Forelimb muscle (tissue), 1 donor: ENCODE data around the gene IGSF21. TPM values are rescaled to one million over a fixed set of nuclear protein-coding genes. Genes with fewer than 3 reads are reported as not detected.
A peak's percentile ranks its signal among the peaks of the same experiment; 100 is the strongest.

Experiments
- DNase-seq: peaks from one replicate; pipeline ENCODE4 v3.0.0-alpha.2; 2013; ENCODE audit warnings: low read depth
- polyA plus RNA-seq: library from polyadenylated mRNA; unstranded; fragments of 120-200 nt; gene quantifications from one replicate; pipeline ENCODE4 v1.2.1, GENCODE V29; 2013; ENCODE audit not compliant: insufficient read length

IGSF21 gene
- polyA plus RNA-seq, 1 donor, result 0.62 TPM

DNA sequence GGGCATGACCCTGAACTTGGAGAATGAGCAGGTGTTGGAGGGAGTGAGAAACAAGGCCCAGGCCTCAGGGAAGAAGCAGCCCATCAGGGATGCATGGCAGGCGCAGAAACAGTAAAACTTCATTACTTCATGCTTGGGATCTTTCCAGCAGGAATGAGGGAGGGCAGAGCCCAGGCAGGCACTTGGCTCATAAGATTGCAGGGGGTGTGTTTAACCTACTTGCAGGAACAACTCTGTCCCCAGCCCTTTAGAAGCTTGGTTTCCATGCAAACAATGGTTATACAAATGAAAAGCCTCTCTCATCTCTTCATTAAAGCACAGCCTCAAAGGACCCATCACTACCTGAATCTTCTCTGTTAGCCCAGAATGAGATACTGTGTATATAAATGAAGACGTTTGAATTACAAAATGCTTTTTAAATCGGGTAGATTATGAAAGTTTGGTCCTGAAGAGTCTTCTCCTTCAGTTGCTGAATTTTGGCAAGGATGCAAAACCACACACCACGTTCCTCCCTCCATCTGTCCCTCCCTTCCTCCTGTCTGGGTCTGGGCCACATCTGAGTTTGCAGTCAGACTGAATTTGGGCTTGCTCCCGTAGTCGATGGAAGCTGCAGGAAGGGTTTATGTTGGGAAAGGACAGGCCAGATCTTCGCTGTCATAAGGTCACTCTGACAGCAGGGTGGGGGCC lies 218.8 kb downstream of the IGSF21 start:
- peak; percentile 19 for DNase-seq

- no peak for DNase-seq
Observed at GRCh38 chr1:18327650-18328049, 220.1 kb downstream of the IGSF21 start.

DNA sequence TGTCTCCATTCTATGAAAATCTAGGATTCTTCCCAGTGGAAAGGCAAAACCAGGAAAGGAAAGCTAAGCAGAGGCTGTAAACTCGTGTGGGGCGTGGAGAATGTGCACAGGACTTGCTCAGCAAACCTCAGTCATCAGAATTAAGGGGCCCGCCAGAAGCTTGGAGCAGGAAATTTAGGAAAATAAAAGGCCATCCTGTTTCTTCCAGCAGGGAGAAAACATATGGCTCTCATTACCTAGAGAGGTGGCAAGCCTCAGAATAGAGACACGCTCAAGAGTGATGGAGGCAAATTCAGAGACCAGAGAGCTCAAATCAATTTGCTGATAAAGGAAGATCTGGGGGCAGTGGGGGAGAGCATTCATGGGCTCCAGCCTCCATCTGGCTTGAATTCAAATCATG lies 221.2 kb downstream of the IGSF21 start:
- DNase-seq, result no peak

DNA sequence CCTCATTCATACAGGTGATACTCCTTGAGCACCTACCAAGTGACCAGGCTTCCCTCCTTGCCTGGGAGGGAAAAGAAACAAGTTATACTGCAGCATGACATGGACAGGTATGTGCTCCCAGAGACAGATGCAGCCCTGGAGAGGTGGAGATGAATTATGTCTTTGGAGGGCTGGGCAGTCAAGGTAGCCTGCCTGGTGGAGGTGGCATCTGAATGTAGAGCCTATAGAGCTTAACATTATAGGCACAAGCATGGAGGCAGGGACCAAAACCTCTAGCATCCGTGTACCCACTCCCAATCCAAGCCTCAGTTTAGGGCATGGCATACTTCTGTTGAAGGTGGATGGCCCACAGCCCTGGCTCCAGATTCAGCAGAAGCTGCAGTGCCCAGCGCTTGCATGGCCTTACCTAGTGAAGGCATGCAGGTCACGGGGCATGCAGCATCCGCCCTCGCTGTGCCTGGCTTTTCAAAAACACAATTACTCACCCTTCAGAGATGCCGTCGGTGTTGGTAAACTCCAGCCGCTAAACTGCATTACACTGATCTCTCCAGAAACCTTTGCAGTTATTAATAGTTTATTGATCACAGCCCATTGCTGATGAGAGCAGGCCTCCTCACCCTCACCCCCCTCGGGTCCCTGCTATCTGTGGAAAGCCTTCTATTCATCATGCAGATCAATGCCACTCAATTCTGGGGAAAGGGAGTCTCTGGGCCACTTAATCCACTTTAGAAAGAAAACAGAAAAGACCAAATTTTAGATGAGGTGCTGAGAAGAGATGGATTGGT lies 222.1 kb downstream of the IGSF21 start:
- no peak for DNase-seq

GRCh38 chr1:18332576-18332975 lies 225.0 kb downstream of the IGSF21 start:
- DNase-seq, result no peak

DNA sequence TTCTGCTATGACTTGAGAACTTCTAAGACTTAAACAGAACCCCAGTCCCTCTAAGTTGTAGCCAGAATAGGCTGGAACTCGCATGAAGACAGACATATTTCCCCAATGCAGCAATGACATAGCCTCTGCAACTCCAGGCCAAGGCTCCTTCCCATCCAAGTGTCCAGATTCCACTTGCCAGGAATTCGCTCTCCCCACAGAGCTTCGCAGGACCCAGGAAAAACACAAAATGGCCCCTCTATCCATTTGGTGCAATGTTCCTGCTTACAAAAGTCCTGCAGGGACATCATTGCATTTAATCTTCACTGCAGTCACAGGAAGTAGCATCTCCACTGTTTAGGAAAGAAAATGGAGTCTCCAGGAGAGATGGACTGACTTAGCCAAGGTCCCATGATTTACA lies 225.6 kb downstream of the IGSF21 start:
- no peak for DNase-seq

- no peak for DNase-seq
Observed at GRCh38 chr1:18336801-18337200, 229.2 kb downstream of the IGSF21 start.

GRCh38 chr1:18337757-18338156 lies 230.2 kb downstream of the IGSF21 start:
- no peak for DNase-seq

- no peak for DNase-seq
Observed at GRCh38 chr1:18339161-18339560, 231.6 kb downstream of the IGSF21 start.

- no peak for DNase-seq
Observed at GRCh38 chr1:18340158-18340764, 232.7 kb downstream of the IGSF21 start.

DNA sequence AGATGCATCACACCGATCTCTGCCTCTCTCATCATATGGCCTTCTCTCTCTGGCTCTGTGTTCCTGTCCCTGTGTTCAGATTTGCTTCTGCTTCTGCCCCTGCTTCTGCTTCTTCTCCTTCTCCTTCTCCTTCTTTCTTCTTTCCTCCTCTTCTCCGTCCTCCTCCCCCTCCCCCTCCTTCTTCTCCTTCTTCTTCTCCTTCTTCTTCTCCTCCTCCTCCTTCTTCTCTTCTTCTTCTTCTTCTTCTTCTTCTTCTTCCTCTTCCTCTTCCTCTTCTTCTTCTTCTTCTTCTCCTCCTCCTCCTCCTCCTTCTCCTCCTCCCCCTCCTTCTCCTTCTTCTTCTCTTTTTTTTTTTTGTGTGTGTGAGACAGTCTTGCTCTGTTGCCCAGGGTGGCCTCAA lies 233.2 kb downstream of the IGSF21 start:
- no peak for DNase-seq

GRCh38 chr1:18341291-18342069 lies 233.9 kb downstream of the IGSF21 start:
- DNase-seq, result no peak

- DNase-seq, result no peak
Observed at GRCh38 chr1:18342744-18343143, 235.1 kb downstream of the IGSF21 start.

GRCh38 chr1:18343581-18343980 lies 236.0 kb downstream of the IGSF21 start:
- DNase-seq, result no peak

DNA sequence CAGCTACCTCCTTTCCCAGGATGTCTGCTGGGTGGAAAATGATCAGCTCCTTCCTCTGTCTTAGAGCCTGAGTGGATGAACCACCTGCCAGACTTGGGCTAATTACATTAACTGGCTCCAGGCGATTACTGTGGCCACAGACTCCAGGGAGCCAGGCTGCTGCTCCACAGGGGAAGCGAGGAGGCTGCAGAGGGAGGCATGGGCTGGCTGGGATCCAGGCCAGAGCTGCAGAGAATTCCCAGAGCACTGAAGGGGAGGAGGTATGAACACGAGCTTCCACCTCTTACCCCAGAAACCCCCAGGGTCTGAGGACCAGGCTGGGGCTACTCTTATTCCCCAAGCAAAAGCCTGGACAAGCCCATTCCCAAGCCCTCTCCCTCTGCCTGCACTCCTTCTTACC lies 237.2 kb downstream of the IGSF21 start:
- no peak for DNase-seq

DNA sequence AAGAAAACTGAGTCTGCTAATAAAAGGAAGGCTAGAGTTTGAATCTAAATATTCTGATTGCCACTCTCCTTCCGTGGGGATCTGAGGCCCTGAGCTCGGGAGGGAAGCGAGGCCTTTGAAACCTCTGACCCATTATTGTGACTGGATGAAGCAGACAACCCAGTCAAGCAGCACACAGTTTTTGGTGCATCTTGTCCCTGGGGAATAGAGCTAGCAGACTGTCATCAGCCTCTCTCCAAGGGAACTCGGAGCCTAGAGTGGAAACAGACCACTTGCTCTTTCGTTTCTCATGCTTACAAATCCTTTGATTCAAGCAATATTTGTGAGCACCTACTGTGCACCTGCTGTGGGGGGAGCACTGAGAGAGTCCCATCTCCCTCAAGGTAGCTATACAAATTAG lies 240.0 kb downstream of the IGSF21 start:
- DNase-seq, result no peak

DNA sequence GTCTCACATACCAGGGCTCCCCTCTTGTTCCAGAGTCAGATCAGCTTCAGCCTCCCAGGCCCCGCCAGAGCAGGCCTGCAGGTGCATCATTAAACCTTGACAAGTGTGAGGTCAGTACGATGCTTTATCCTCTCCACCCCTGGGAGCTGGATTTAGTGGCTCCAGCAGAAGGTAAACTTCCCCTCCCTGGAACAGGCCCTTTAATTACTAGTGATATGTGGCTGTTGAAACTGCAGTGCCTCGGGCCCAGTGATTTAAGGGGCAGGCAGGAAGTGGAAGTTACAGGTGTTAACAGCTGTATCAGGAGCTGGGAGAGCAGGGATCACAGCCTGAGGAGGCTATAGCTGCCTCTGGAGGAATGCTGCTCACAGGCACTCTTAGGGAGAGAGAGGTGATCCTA lies 240.8 kb downstream of the IGSF21 start:
- no peak for DNase-seq

- DNase-seq, result no peak
Observed at GRCh38 chr1:18350747-18351146, 243.1 kb downstream of the IGSF21 start.

GRCh38 chr1:18351735-18352134 lies 244.1 kb downstream of the IGSF21 start:
- no peak for DNase-seq

- no peak for DNase-seq
Observed at GRCh38 chr1:18352636-18353265, 245.2 kb downstream of the IGSF21 start.

- DNase-seq, result no peak
Observed at GRCh38 chr1:18353528-18353927, 245.9 kb downstream of the IGSF21 start.

GRCh38 chr1:18353992-18354391 lies 246.4 kb downstream of the IGSF21 start:
- no peak for DNase-seq
